Fibroblast of lung (primary cell): Measurements from ENCODE around the gene RAB1A. TPM values are rescaled to one million over a fixed set of nuclear protein-coding genes. Genes with fewer than 3 reads are reported as not detected.

Source experiments
- DNase-seq, 2 donors: peaks; one replicate each; pipeline versions ENCODE4 v3.0.0 to v3.0.0-alpha.2; 2010; ENCODE audit warnings: low read depth in 2 of 2
- H2AFZ ChIP-seq: 2 replicates; pipeline ENCODE4 v1.5.1; 2012; ENCODE audit warnings: low read length, control low read depth, inconsistent platforms
- H3K27ac ChIP-seq: 2 replicates; pipeline ENCODE4 v1.5.1; 2011; ENCODE audit warnings: low read length, control low read depth; ENCODE audit not compliant: insufficient read depth
- H3K27me3 ChIP-seq: 2 replicates; pipeline ENCODE4 v1.5.1; 2011; ENCODE audit warnings: mild to moderate bottlenecking, low read length; ENCODE audit not compliant: control insufficient read depth, insufficient read depth
- H3K36me3 ChIP-seq: 2 replicates; pipeline ENCODE4 v1.5.1; 2011; ENCODE audit warnings: low read length; ENCODE audit not compliant: control insufficient read depth, insufficient read depth
- H3K4me1 ChIP-seq: 2 replicates; pipeline ENCODE4 v1.5.1; 2011; ENCODE audit warnings: low read length; ENCODE audit not compliant: control insufficient read depth, insufficient read depth; ENCODE audit errors: extremely low read depth
- H3K4me2 ChIP-seq: 2 replicates; pipeline ENCODE4 v1.5.1; 2011; ENCODE audit warnings: low read length, control low read depth; ENCODE audit not compliant: insufficient read depth; ENCODE audit errors: extremely low read depth
- H3K4me3 ChIP-seq, 4 experiments: fragments of 200-600 bp in 1 of 4; sonication (generic) in 1 of 4; replicated peaks in 1 of 4; 2 replicates each; pipeline ENCODE4 v1.5.1; 2011 to 2016; ENCODE audit warnings: low read length in 4 of 4, low read depth in 3 of 4, mild to moderate bottlenecking in 3 of 4, control low read depth in 2 of 4, inconsistent platforms in 1 of 4, mixed read lengths in 1 of 4; ENCODE audit not compliant: insufficient read depth in 1 of 4; ENCODE audit errors: control extremely low read depth in 1 of 4
- H3K79me2 ChIP-seq: 2 replicates; pipeline ENCODE4 v1.5.1; 2012; ENCODE audit warnings: mild to moderate bottlenecking, low read length, inconsistent platforms; ENCODE audit not compliant: control insufficient read depth, insufficient read depth
- H3K9ac ChIP-seq: 2 replicates; pipeline ENCODE4 v1.5.1; 2011; ENCODE audit warnings: mild to moderate bottlenecking, low read length, control low read depth; ENCODE audit not compliant: insufficient read depth
- H3K9me3 ChIP-seq: 2 replicates; pipeline ENCODE4 v1.5.1; 2012; ENCODE audit warnings: low read depth, low read length; ENCODE audit not compliant: control insufficient read depth, insufficient read depth
- H4K20me1 ChIP-seq: 2 replicates; pipeline ENCODE4 v1.5.1; 2011; ENCODE audit warnings: low read length; ENCODE audit not compliant: control insufficient read depth, insufficient read depth; ENCODE audit errors: extremely low read depth
- CTCF ChIP-seq, 2 donors: IDR thresholded peaks in 1 of 2; conservative IDR thresholded peaks in 1 of 2; 1 replicate in 1 of 2; 2 replicates in 1 of 2; pipeline ENCODE4 v1.5.1; 2011 to 2012; ENCODE audit warnings: low read length in 2 of 2, control low read depth in 1 of 2, inconsistent platforms in 1 of 2, low read depth in 1 of 2, mild to moderate bottlenecking in 1 of 2
- EZH2 ChIP-seq: IDR thresholded peaks from 2 replicates; pipeline ENCODE4 v1.5.1; 2012; ENCODE audit warnings: low read length, control low read depth, mild to moderate bottlenecking; ENCODE audit errors: missing control alignments
- polyA plus RNA-seq, 2 donors: library from polyadenylated mRNA; depleted of rRNA in 1 of 2; stranded (reverse) in 1 of 2; unstranded in 1 of 2; fragments of >200 nt; gene quantifications; 2 replicates each; pipeline ENCODE4 v1.2.1, GENCODE V29; 2011 to 2012; ENCODE audit warnings: missing spikeins in 1 of 2
- total RNA-seq: library from RNA; depleted of rRNA; stranded (reverse); fragments of >200 nt; gene quantifications from 2 replicates; pipeline ENCODE4 v1.2.1, GENCODE V29; 2014

The RAB1A gene
- total and polyA plus RNA-seq, 2 donors (not counting 1 experiment from before 2014, with no cell fraction given): 89.8 to 289 TPM

- Histone ChIP-seq H4K20me1 (peaks cover 5% of the 10 kb centered on the region), H3K36me3 (peaks cover 5% of the 10 kb centered on the region), H3K9me3 (no peaks in the 10 kb centered on the region), H3K4me3 (no peak overlapping the region), H3K4me2 (no peak overlapping the region), H3K79me2 (peaks cover 69% of the 10 kb centered on the region), H3K4me1 (no peaks in the 10 kb centered on the region), H3K9ac (no peak overlapping the region), H2AFZ (no peak overlapping the region), H3K27ac (no peak overlapping the region), H3K27me3 (no peaks in the 10 kb centered on the region)
- no peak for DNase-seq
- no peak for TF ChIP-seq EZH2
- TF ChIP-seq CTCF (conservative IDR thresholded peaks at IDR 0.05 in 1 of 2, IDR thresholded peaks at IDR 0.05 in 1 of 2; ENCODE audit: low read depth in 1 of 2, low read length in 2 of 2): no peak
These were observed 32.1 kb downstream of the RAB1A start for GRCh38 chr2:65097844-65098243.

GRCh38 chr2:65096948-65097347, 33.0 kb downstream of the RAB1A start:
- no peak overlapping the region for H3K4me3 ChIP-seq
- TF ChIP-seq EZH2 (no peak), CTCF (conservative IDR thresholded peaks at IDR 0.05 in 1 of 2, IDR thresholded peaks at IDR 0.05 in 1 of 2; ENCODE audit: low read depth in 1 of 2, low read length in 2 of 2) (no peak)
- H3K9ac ChIP-seq: no peak overlapping the region
- peak in 1 of 2 donors; percentile 49 for DNase-seq
- no peaks in the 10 kb centered on the region for H3K4me1 ChIP-seq
- H4K20me1 ChIP-seq: peaks cover 5% of the 10 kb centered on the region
- H3K27ac ChIP-seq: no peak overlapping the region
- no peak overlapping the region for H3K4me2 ChIP-seq
- no peaks in the 10 kb centered on the region for H3K27me3 ChIP-seq
- no peak overlapping the region for H2AFZ ChIP-seq
- H3K79me2 ChIP-seq: peaks cover 73% of the 10 kb centered on the region
- H3K9me3 ChIP-seq: no peaks in the 10 kb centered on the region
- peaks cover 5% of the 10 kb centered on the region for H3K36me3 ChIP-seq

- Histone ChIP-seq H3K9ac (no peak overlapping the region), H4K20me1 (peaks cover 5% of the 10 kb centered on the region), H3K27ac (no peak overlapping the region), H3K36me3 (peaks cover 9% of the 10 kb centered on the region), H3K9me3 (no peaks in the 10 kb centered on the region), H3K27me3 (no peaks in the 10 kb centered on the region), H3K4me2 (no peak overlapping the region), H3K4me1 (no peaks in the 10 kb centered on the region), H3K79me2 (peaks cover 67% of the 10 kb centered on the region), H2AFZ (no peak overlapping the region), H3K4me3 (no peak overlapping the region)
- DNase-seq: no peak
- TF ChIP-seq EZH2 (no peak), CTCF (conservative IDR thresholded peaks at IDR 0.05 in 1 of 2, IDR thresholded peaks at IDR 0.05 in 1 of 2; ENCODE audit: low read depth in 1 of 2, low read length in 2 of 2) (no peak)
These were observed 36.7 kb downstream of the RAB1A start for GRCh38 chr2:65093211-65093610.
